8988T (cell line): ENCODE data around the gene HAGH.
A peak's percentile ranks its signal among the peaks of the same experiment; 100 is the strongest.

Source experiments
- DNase-seq: peaks from one replicate; pipeline ENCODE4 v3.0.0; 2011

Gene HAGH

GRCh38 chr16:1786242-1787055, 40.2 kb downstream of the HAGH start:
- peak; percentile 13 for DNase-seq

- DNase-seq: no peak
Observed at GRCh38 chr16:1785846-1786170, 40.8 kb downstream of the HAGH start.

- DNase-seq: no peak
Observed at GRCh38 chr16:1784977-1785845, 41.4 kb downstream of the HAGH start.

- peak; percentile 95 for DNase-seq
Observed at GRCh38 chr16:1782408-1783264, 44.0 kb downstream of the HAGH start, which contains the start of the genes NUBP2 and SPSB3. TSS of gene NUBP2 (plus strand) at chr16:1782960. CDS start at chr16:1783021, 61 bp downstream. TSS of gene SPSB3 (minus strand) at chr16:1782571. CDS start at chr16:1781483, 1,088 bp downstream.

- DNase-seq: peak; percentile 46
Observed at GRCh38 chr16:1781758-1782407, 44.7 kb downstream of the HAGH start.

GRCh38 chr16:1781254-1781653, 45.4 kb downstream of the HAGH start:
- DNase-seq: no peak

- DNase-seq: no peak
Observed at GRCh38 chr16:1780677-1781072, 46.0 kb downstream of the HAGH start.

GRCh38 chr16:1779741-1780676, 46.6 kb downstream of the HAGH start:
- DNase-seq: no peak

GRCh38 chr16:1779234-1779701, 47.4 kb downstream of the HAGH start:
- DNase-seq: no peak

- no peak for DNase-seq
Observed at GRCh38 chr16:1778200-1779179, 48.1 kb downstream of the HAGH start.

- DNase-seq: no peak
Observed at GRCh38 chr16:1777375-1778199, 49.0 kb downstream of the HAGH start.

- DNase-seq: no peak
Observed at GRCh38 chr16:1776991-1777374, 49.6 kb downstream of the HAGH start.

- DNase-seq: no peak
Observed at GRCh38 chr16:1776672-1776955, 50.0 kb downstream of the HAGH start.

- DNase-seq: no peak
Observed at GRCh38 chr16:1775846-1776671, 50.6 kb downstream of the HAGH start.

GRCh38 chr16:1775006-1775845, 51.4 kb downstream of the HAGH start:
- DNase-seq: no peak

- DNase-seq: no peak
Observed at GRCh38 chr16:1774448-1774780, 52.2 kb downstream of the HAGH start.

GRCh38 chr16:1773703-1774447, 52.8 kb downstream of the HAGH start:
- DNase-seq: no peak
